ENCODE results near the gene GRM8. TPM values are rescaled to one million over a fixed set of nuclear protein-coding genes. Genes with fewer than 3 reads are reported as not detected.

Gene GRM8
- total and polyA plus RNA-seq, 7 donors = 0.08 TPM; not detected in 6

DNA sequence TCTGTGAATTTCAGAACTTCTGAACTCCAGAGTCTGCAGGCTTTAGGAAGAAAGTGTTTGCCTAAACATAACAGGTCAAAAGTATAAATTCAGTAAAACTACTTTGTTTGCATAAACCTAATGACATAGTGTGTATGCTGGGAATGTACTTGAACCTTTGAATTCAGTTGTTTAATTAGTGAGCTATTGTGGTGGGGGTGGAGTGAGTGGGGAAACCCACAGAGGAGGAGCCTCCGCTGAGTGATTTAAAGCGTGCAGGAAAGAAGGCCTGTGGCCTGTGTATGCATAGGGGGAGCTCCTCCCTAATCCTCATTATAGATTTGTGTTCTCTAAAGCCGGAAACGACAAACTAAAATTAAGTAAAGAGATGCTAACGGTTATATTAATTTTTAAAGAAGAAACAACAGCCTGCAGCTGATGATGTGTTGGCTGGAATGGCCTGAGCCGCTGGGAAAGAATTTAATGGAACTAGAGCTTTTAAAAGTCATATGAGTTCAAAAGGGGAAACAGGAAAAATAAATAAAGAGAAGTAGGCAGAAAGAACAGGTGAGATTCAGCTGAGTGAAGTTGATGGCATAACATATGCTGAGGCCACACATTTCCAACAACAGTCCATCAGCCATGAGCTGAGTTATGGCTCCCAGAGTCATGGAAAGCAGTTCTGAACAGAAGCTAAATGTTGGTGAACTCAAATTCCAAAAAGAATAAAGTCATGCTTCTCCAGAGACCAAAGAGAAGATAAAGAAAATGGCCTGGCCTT lies 595.0 kb downstream of the GRM8 start:
- Histone ChIP-seq H3K9me3 (no peaks in the 10 kb centered on the region), H3K4me1 (no peaks in the 10 kb centered on the region), H3K27me3 (ENCODE audit: insufficient read depth in 3 of 3, low read length in 2 of 3) (no peaks in the 10 kb centered on the region), H3K27ac (no peak overlapping the region), H3K36me3 (ENCODE audit: insufficient read depth in 1 of 2, low read depth in 1 of 2) (no peaks in the 10 kb centered on the region), H3K4me3 (no peak overlapping the region)
- DNase-seq = no peak
- no peak for TF ChIP-seq CTCF (IDR thresholded peaks at IDR 0.05)
- intact Hi-C loops (cut with DNase I) = no loop called here
- WGBS, 3 donors = 77 to 81% (median 78%) methylated on average over 6 of the region's 6 CpGs
- ATAC-seq = no peak

DNA sequence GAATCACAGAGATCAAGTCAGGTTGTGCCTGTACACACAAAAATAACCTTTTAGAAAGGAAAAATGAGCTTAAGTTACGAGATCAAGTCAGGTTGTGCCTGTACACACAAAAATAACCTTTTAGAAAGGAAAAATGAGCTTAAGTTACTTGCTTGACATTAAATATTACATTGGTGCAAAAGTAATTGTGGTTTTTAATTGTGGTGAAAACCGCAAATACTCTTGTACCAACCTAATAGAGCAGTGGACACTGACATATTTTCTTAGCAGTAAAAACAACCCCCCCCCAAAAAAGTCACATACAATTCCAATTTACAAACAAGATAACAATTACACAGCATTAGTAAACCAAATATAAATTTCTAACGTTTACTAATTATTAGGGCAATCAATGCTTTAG lies 595.6 kb downstream of the GRM8 start:
- TF ChIP-seq CTCF (IDR thresholded peaks at IDR 0.05) = no peak
- no peak overlapping the region for H3K4me3 ChIP-seq

GRCh38 chr7:126656165-126656564 lies 596.6 kb downstream of the GRM8 start:
- no peak for ATAC-seq
- no peaks in the 10 kb centered on the region for H3K4me1 ChIP-seq
- 68 to 79% (median 79%) methylated on average over 6 of the region's 6 CpGs for WGBS, 3 donors
- no peaks in the 10 kb centered on the region for H3K27me3 ChIP-seq (ENCODE audit: insufficient read depth in 3 of 3, low read length in 2 of 3)
- H3K36me3 ChIP-seq (ENCODE audit: insufficient read depth in 1 of 2, low read depth in 1 of 2) = no peaks in the 10 kb centered on the region
- H3K4me3 ChIP-seq = no peak overlapping the region
- TF ChIP-seq CTCF (IDR thresholded peaks at IDR 0.05) = no peak
- H3K9me3 ChIP-seq = no peaks in the 10 kb centered on the region
- DNase-seq = no peak
- H3K27ac ChIP-seq = no peak overlapping the region
- intact Hi-C loops (cut with DNase I) = no loop called here

More for the DNA sequence above, 595.6 kb downstream of the GRM8 start:
- H3K9me3 ChIP-seq = no peaks in the 10 kb centered on the region
- no peaks in the 10 kb centered on the region for H3K4me1 ChIP-seq
- no peaks in the 10 kb centered on the region for H3K36me3 ChIP-seq (ENCODE audit: insufficient read depth in 1 of 2, low read depth in 1 of 2)
- no peak overlapping the region for H3K27ac ChIP-seq
- DNase-seq (no peak), ATAC-seq (no peak)
- 72 to 83% (median 78%) methylated on average over 3 of the region's 3 CpGs for WGBS, 3 donors
- intact Hi-C loops (cut with DNase I) = no loop called here
- H3K27me3 ChIP-seq (ENCODE audit: insufficient read depth in 3 of 3, low read length in 2 of 3) = no peaks in the 10 kb centered on the region

DNA sequence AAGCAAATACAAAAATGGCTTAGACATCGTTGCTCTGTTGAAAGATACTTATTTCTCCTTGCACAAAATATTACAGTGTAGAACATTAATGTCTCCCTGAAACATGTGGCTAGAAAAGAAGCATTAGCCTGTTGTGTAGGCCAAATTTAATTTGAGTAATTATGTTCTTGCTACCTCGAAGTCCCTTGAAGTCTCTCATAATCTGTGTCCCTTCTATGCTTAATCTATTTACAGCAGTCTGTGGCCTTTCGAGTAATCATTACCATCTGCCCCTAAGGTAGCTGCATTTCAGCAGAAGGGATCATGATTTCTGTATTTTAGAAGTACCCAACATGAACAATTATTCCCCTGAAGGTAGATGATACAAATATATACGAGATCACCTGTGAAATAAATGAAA lies 615.2 kb downstream of the GRM8 start:
- Histone ChIP-seq H3K27ac (no peak overlapping the region), H3K36me3 (ENCODE audit: insufficient read depth in 1 of 2, low read depth in 1 of 2) (no peaks in the 10 kb centered on the region), H3K4me3 (no peak overlapping the region), H3K9me3 (no peaks in the 10 kb centered on the region), H3K4me1 (no peaks in the 10 kb centered on the region), H3K27me3 (ENCODE audit: insufficient read depth in 3 of 3, low read length in 2 of 3) (no peaks in the 10 kb centered on the region)
- WGBS, 3 donors = 63 to 68% (median 65%) methylated on average over 4 of the region's 4 CpGs
- DNase-seq (no peak), ATAC-seq (no peak)
- intact Hi-C loops (cut with DNase I) = no loop called here
- TF ChIP-seq CTCF (IDR thresholded peaks at IDR 0.05) = no peak

DNA sequence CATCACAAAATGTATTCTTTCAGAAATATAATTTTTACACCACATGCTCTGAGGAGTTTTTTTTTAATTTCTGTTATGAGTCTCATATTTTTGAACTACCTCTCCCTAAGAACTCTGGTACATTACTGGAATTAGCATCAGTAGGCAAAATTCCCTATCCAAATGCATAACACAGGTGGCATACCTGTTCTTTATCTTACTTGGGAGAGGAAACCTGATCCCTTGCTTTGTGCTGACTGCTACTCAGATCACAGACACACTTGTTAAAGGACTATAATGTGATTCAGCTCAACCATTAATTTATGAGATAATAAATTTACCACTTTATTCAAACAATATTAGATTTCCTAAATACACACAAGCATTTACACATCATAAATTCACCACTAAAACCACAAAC lies 617.2 kb downstream of the GRM8 start:
- no peak for DNase-seq
- Histone ChIP-seq H3K9me3 (no peaks in the 10 kb centered on the region), H3K4me1 (no peaks in the 10 kb centered on the region), H3K27ac (no peak overlapping the region), H3K4me3 (no peak overlapping the region), H3K36me3 (ENCODE audit: insufficient read depth in 1 of 2, low read depth in 1 of 2) (no peaks in the 10 kb centered on the region), H3K27me3 (ENCODE audit: insufficient read depth in 3 of 3, low read length in 2 of 3) (no peaks in the 10 kb centered on the region)
- intact Hi-C loops (cut with DNase I) = no loop called here
- TF ChIP-seq CTCF (IDR thresholded peaks at IDR 0.05) = no peak
- no peak for ATAC-seq
